Activated naive CD4-positive, alpha-beta T cell treated with anti-CD3 and anti-CD28 coated beads, Interleukin-2, amount 50 U/mL, for 24 hours (primary cell): ENCODE results near the gene UQCRC2.
A peak's percentile ranks its signal among the peaks of the same experiment; 100 is the strongest.
"Not testable (repeated sequence)": the region's sequence is repeated elsewhere in the genome, so short reads cannot be mapped to it uniquely, and the experiment has no call there.

Experiments used
- H3K27ac Mint-ChIP-seq: one replicate; pipeline ENCODE4 v1.8.0; 2021; ENCODE audit warnings: mild to moderate bottlenecking, mixed read lengths
- H3K27me3 Mint-ChIP-seq: one replicate; pipeline ENCODE4 v1.8.0; 2021; ENCODE audit warnings: mixed read lengths
- H3K36me3 Mint-ChIP-seq: one replicate; pipeline ENCODE4 v1.8.0; 2021; ENCODE audit warnings: mixed read lengths
- H3K4me1 Mint-ChIP-seq: one replicate; pipeline ENCODE4 v1.8.0; 2021; ENCODE audit warnings: mixed read lengths
- H3K4me3 Mint-ChIP-seq: one replicate; pipeline ENCODE4 v1.8.0; 2021; ENCODE audit warnings: mild to moderate bottlenecking, mixed read lengths
- H3K9me3 Mint-ChIP-seq: one replicate; pipeline ENCODE4 v1.8.0; 2021; ENCODE audit warnings: mixed read lengths

The UQCRC2 gene

DNA sequence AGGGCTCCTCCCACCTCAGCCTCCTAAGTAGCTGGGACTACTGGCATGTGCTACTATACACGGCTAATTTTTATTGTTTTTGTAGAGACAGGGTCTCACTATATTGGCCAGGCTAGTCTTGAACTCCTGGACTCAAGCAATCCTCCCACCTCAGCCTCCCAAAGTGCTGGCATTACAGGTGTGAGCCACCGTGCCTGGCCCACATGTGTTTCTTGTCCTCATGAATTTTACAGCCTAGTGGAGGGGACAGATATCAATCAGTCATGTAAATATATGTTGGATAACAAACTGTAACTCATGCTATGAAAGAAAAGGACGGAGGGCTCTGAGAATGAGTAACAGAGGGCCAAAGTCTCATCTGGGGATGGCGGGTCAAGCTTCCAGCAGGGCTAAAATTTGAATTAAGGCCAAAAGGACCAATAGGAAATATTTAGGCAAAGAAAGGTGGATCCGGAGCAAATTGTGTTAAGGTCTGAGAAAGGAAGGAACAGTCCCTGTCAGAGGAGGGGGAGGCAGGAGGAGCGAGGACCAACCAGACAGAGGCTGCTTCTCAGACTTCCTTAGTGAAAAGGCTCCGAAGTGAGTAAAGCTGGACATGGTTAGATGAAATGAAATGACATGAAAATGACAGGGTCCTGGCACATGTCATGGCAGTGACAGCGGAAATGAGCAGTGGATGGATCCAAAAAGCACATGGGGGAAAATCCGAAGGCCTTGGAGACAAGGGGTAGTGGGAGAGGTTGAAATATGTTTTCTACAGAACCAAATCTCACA lies 43.9 kb downstream of the UQCRC2 start:
- H3K4me3 Mint-ChIP-seq: no peak overlapping the region
- no peaks in the 10 kb centered on the region for H3K9me3 Mint-ChIP-seq
- H3K4me1 Mint-ChIP-seq: peaks cover 14% of the 10 kb centered on the region
- H3K36me3 Mint-ChIP-seq: no peaks in the 10 kb centered on the region
- H3K27ac Mint-ChIP-seq: no peak overlapping the region
- no peaks in the 10 kb centered on the region for H3K27me3 Mint-ChIP-seq

GRCh38 chr16:21997697-21998480 lies 44.7 kb downstream of the UQCRC2 start:
- Mint-ChIP-seq H3K4me1 (peaks cover 11% of the 10 kb centered on the region), H3K36me3 (no peaks in the 10 kb centered on the region), H3K27ac (no peak overlapping the region), H3K27me3 (no peaks in the 10 kb centered on the region), H3K9me3 (no peaks in the 10 kb centered on the region), H3K4me3 (no peak overlapping the region)

DNA sequence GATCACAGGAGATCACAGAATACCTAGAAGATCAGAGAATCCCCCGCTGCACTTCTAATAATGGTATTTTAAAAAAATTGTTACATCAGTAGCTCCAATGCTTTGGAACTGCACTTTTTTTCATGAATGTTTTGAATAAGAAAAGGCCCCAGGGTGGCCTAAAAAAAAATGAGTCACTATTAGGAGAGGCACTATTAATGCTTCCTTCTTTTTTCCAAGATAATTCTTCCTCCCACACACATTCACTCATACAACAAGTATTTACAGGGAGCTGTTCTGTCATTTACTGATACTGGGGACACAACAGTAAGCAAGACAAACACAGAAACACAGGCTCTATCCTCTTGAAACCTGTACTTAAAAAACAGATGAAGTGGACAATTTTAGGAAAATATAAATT lies 48.4 kb downstream of the UQCRC2 start:
- Mint-ChIP-seq H3K36me3 (no peaks in the 10 kb centered on the region), H3K4me1 (peaks cover 13% of the 10 kb centered on the region), H3K4me3 (no peak overlapping the region), H3K9me3 (no peaks in the 10 kb centered on the region), H3K27ac (no peak overlapping the region), H3K27me3 (no peaks in the 10 kb centered on the region)

DNA sequence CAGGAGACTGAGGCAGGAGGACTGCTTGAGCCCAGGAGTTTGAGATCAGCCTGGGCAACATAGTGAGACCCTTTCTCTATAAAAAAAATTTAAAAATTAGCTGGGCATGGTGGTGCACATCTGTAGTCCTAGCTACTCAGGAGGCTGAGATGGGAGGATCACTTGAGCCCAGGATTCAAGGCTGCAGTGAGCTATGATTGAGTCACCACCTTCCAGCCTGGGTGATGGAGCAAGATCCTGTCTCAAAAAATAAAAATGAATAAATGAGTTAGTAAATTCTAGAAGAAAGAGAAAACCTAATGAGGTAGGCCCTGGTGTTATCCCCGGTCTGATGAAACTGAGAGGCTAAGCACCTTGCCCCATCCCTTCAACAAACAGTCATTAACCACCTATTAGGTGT lies 48.9 kb downstream of the UQCRC2 start:
- H3K4me1 Mint-ChIP-seq: peaks cover 18% of the 10 kb centered on the region
- H3K27ac Mint-ChIP-seq, H3K36me3 Mint-ChIP-seq, H3K9me3 Mint-ChIP-seq, H3K27me3 Mint-ChIP-seq, H3K4me3 Mint-ChIP-seq: not testable (repeated sequence)

DNA sequence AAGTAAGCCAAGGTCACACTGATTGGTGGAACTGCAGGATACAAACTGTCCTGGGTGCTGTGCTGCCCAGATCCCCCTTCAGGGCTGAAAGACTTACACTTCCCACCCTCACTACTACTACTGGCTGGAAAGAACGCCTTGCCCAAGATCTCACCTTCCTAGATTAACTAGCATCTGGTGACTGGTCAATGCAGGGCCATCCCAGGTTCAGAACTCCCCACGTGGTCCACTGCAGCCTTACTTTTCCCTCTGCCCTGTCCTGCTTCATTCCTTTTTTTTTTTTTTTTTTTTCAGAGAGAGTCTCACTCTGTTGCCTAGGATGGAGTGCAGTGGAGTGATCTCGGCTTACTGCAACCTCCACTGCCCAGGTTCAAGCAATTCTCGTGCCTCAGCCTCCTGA lies 50.0 kb downstream of the UQCRC2 start:
- Mint-ChIP-seq H3K27ac (no peak overlapping the region), H3K9me3 (no peaks in the 10 kb centered on the region), H3K4me3 (no peak overlapping the region), H3K27me3 (no peaks in the 10 kb centered on the region), H3K4me1 (peaks cover 23% of the 10 kb centered on the region), H3K36me3 (no peaks in the 10 kb centered on the region)

GRCh38 chr16:22004341-22004740 lies 51.2 kb downstream of the UQCRC2 start:
- peaks cover 28% of the 10 kb centered on the region for H3K4me1 Mint-ChIP-seq
- H3K4me3 Mint-ChIP-seq: no peak overlapping the region
- H3K36me3 Mint-ChIP-seq: no peaks in the 10 kb centered on the region
- H3K27me3 Mint-ChIP-seq: no peaks in the 10 kb centered on the region
- H3K9me3 Mint-ChIP-seq: no peaks in the 10 kb centered on the region
- H3K27ac Mint-ChIP-seq: no peak overlapping the region

DNA sequence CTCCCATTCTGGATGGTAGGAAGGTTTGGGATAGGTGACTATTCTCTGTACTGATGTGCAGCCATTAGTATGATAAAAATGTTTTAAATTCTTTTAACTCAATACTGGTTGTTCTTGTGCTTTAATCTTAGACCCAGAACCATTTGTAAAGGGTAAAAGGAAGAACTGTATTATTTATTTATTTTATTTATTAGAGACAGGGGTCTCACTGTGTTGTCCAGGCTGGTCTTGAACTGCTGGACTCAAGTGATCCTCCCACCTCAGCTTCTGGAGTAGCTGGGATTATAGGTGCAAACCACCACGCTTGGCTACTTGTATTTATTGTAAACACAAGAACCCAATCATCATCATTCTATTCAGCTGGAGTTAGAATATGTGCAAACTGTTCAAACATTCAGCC lies 52.6 kb downstream of the UQCRC2 start:
- Mint-ChIP-seq H3K36me3 (no peaks in the 10 kb centered on the region), H3K27ac (no peak overlapping the region), H3K4me3 (no peak overlapping the region), H3K9me3 (no peaks in the 10 kb centered on the region), H3K4me1 (peaks cover 35% of the 10 kb centered on the region), H3K27me3 (no peaks in the 10 kb centered on the region)

DNA sequence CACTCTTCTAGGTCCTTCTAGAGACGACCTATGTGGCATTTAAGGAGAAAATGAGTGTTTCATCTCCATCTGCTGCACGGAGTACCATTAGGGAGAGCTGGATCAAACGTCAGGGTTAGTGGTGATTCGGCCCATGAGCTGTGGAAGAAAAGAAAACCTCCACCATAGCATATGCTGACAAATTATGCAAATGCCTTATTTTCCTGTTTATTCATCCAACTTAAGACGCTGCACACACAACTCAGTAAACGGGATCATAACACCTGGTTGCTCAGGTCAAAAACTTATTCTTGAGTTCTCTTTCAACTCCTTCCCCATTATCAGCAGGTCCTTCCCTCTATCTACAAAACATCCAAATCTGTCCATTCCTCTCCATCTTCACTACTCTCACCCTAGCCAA lies 53.5 kb downstream of the UQCRC2 start:
- no peaks in the 10 kb centered on the region for H3K27me3 Mint-ChIP-seq
- no peaks in the 10 kb centered on the region for H3K9me3 Mint-ChIP-seq
- peak overlapping the region; percentile 93 for H3K4me3 Mint-ChIP-seq
- H3K4me1 Mint-ChIP-seq: peaks cover 37% of the 10 kb centered on the region
- H3K27ac Mint-ChIP-seq: no peak overlapping the region
- H3K36me3 Mint-ChIP-seq: no peaks in the 10 kb centered on the region

- peaks cover 42% of the 10 kb centered on the region for H3K4me1 Mint-ChIP-seq
- no peaks in the 10 kb centered on the region for H3K9me3 Mint-ChIP-seq
- H3K4me3 Mint-ChIP-seq: peak overlapping the region; percentile 93
- H3K27me3 Mint-ChIP-seq: no peaks in the 10 kb centered on the region
- H3K36me3 Mint-ChIP-seq: no peaks in the 10 kb centered on the region
- H3K27ac Mint-ChIP-seq: peak overlapping the region; percentile 52
These were observed 54.0 kb downstream of the UQCRC2 start for GRCh38 chr16:22007159-22007508.

DNA sequence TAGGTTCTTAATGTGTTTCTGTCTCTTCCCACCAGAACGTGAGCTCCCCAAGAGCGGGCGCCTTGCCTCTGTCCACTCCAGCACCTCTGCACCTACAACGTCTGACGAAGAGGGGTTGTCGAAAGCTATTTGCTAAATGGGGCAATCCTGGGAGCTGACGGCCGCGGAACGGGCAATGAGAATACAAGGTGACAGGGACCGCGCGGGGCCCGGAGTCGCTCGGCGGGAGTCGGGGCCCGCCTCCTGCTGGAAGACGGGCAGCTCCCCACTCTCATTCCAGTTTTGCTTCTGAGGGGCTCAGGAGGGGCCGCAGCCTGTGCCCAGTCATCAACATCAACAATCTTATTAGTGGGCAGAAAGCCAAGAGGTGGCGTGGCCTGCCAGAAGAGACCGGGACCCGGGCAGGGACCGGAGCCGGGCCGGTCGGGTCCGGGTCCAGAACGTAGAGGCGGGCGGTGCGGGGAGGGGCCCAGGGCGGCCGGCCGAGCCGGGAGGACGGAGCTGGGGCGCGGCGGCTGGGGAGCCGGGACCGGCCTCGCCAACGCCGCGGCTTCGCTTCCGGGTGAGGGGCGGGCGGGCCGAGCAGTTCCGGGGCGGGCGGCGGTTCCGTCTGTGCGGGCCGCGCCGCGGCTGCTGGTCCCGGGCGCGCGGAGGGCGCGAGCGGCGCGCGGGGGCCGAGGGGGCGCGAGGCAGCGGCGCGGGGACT lies 54.5 kb downstream of the UQCRC2 start, which contains the start of gene MOSMO:
Gene MOSMO, plus strand, starts transcription at position 603 of the 706 bp plus-strand sequence. CDS start 191 bp downstream, outside the sequence.
- H3K4me1 Mint-ChIP-seq: peaks cover 48% of the 10 kb centered on the region
- H3K9me3 Mint-ChIP-seq: no peaks in the 10 kb centered on the region
- H3K27ac Mint-ChIP-seq: peak within 1 kb of the TSS; percentile 79
- no peaks in the 10 kb centered on the region for H3K36me3 Mint-ChIP-seq
- H3K4me3 Mint-ChIP-seq: peak within 1 kb of the TSS; percentile 93
- no peaks in the 10 kb centered on the region for H3K27me3 Mint-ChIP-seq

- Mint-ChIP-seq H3K27me3 (no peaks in the 10 kb centered on the region), H3K36me3 (no peaks in the 10 kb centered on the region), H3K9me3 (no peaks in the 10 kb centered on the region), H3K4me3 (peak overlapping the region; percentile 90), H3K27ac (peak overlapping the region; percentile 79), H3K4me1 (peaks cover 53% of the 10 kb centered on the region)
These were observed 55.3 kb downstream of the UQCRC2 start for GRCh38 chr16:22008215-22009059.

GRCh38 chr16:22010902-22011301 lies 57.7 kb downstream of the UQCRC2 start:
- H3K9me3 Mint-ChIP-seq: no peaks in the 10 kb centered on the region
- H3K27me3 Mint-ChIP-seq: no peaks in the 10 kb centered on the region
- no peak overlapping the region for H3K4me3 Mint-ChIP-seq
- H3K4me1 Mint-ChIP-seq: peaks cover 75% of the 10 kb centered on the region
- H3K36me3 Mint-ChIP-seq: no peaks in the 10 kb centered on the region
- H3K27ac Mint-ChIP-seq: no peak overlapping the region

DNA sequence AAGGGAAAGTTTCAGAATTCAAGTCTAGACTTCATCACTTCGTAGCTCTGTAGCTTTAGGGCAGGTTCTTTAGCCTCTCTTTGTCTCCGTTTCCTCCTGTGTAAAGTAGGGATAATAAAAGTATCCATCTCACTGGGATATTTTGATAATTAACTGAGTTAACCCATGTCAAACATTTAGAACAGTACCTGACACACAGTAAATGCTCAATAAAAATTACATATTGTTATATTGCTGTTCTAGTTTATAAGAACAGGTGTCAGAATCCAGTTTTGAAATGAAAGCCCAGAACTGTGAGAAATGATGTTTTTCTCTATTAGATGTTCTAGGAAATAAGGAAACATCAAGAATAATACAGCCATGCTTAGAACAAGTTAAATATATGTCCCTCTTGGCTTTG lies 59.1 kb downstream of the UQCRC2 start:
- Mint-ChIP-seq H3K27me3 (no peaks in the 10 kb centered on the region), H3K4me3 (peak overlapping the region; percentile 30), H3K4me1 (peaks cover 79% of the 10 kb centered on the region), H3K27ac (no peak overlapping the region), H3K9me3 (no peaks in the 10 kb centered on the region), H3K36me3 (no peaks in the 10 kb centered on the region)

DNA sequence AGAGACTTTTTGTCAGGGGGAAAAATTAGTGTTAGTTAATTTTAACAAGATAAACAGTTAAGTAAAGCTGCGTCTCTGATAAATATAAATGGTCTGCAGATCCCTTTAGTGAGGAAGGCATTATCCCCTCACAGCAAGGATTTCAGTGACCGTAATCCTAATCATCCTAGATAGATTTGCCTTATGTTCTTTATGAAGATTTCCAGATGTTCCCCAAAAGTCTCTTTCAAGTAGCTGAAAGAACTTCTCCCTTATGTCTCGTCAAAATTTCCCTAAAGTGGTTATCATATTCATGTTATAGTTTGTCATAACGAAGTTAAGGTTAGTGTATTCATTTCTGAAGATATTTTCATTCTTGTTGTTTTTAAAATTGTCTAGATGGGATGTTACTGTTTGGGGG lies 60.3 kb downstream of the UQCRC2 start:
- H3K36me3 Mint-ChIP-seq: no peaks in the 10 kb centered on the region
- peaks cover 84% of the 10 kb centered on the region for H3K4me1 Mint-ChIP-seq
- no peaks in the 10 kb centered on the region for H3K9me3 Mint-ChIP-seq
- peak overlapping the region; percentile 30 for H3K4me3 Mint-ChIP-seq
- H3K27me3 Mint-ChIP-seq: no peaks in the 10 kb centered on the region
- H3K27ac Mint-ChIP-seq: peak overlapping the region; percentile 30

- no peak overlapping the region for H3K27ac Mint-ChIP-seq
- H3K4me3 Mint-ChIP-seq: no peak overlapping the region
- H3K4me1 Mint-ChIP-seq: peaks cover 88% of the 10 kb centered on the region
- H3K9me3 Mint-ChIP-seq: no peaks in the 10 kb centered on the region
- no peaks in the 10 kb centered on the region for H3K27me3 Mint-ChIP-seq
- no peaks in the 10 kb centered on the region for H3K36me3 Mint-ChIP-seq
These were observed 61.2 kb downstream of the UQCRC2 start for GRCh38 chr16:22014271-22014873.
